ENCODE results near the gene STPG3.

The STPG3 gene

GRCh38 chr9:137293094-137293481, 42.0 kb downstream of the STPG3 start:
- no peak for DNase-seq
- H3K27me3 ChIP-seq (replicated peaks), result no peaks in the 10 kb centered on the region
- no peak for TF ChIP-seq CTCF (IDR thresholded peaks at IDR 0.05; ENCODE audit: low read depth, low read length, missing control alignments)
- H3K27ac ChIP-seq, result no peak overlapping the region
- no peaks in the 10 kb centered on the region for H3K36me3 ChIP-seq (replicated peaks)
- H3K4me3 ChIP-seq (ENCODE audit: low read depth, low read length), result no peak overlapping the region
- in situ Hi-C loops (cut with HindIII; ENCODE audit: low pct_ligation_motif_present, low sequenced_read_pairs), result no loop called here

GRCh38 chr9:137293482-137294090, 42.5 kb downstream of the STPG3 start:
- no peaks in the 10 kb centered on the region for H3K27me3 ChIP-seq (replicated peaks)
- no peak overlapping the region for H3K4me3 ChIP-seq (ENCODE audit: low read depth, low read length)
- in situ Hi-C loops (cut with HindIII; ENCODE audit: low pct_ligation_motif_present, low sequenced_read_pairs), result no loop called here
- TF ChIP-seq CTCF (IDR thresholded peaks at IDR 0.05; ENCODE audit: low read depth, low read length, missing control alignments), result no peak
- DNase-seq, result no peak
- H3K36me3 ChIP-seq (replicated peaks), result no peaks in the 10 kb centered on the region
- no peak overlapping the region for H3K27ac ChIP-seq

- peak; percentile 57 for DNase-seq
- H3K4me3 ChIP-seq (ENCODE audit: low read depth, low read length), result no peak overlapping the region
- H3K36me3 ChIP-seq (replicated peaks), result no peaks in the 10 kb centered on the region
- no peak overlapping the region for H3K27ac ChIP-seq
- TF ChIP-seq CTCF (IDR thresholded peaks at IDR 0.05; ENCODE audit: low read depth, low read length, missing control alignments), result no peak
- no peaks in the 10 kb centered on the region for H3K27me3 ChIP-seq (replicated peaks)
- in situ Hi-C loops (cut with HindIII; ENCODE audit: low pct_ligation_motif_present, low sequenced_read_pairs), result no loop called here
Observed at GRCh38 chr9:137294091-137294680, 43.1 kb downstream of the STPG3 start.

GRCh38 chr9:137294681-137295237, 43.7 kb downstream of the STPG3 start:
- H3K27me3 ChIP-seq (replicated peaks), result no peaks in the 10 kb centered on the region
- peak; percentile 65 for TF ChIP-seq CTCF (IDR thresholded peaks at IDR 0.05; ENCODE audit: low read depth, low read length, missing control alignments)
- no peaks in the 10 kb centered on the region for H3K36me3 ChIP-seq (replicated peaks)
- no peak overlapping the region for H3K4me3 ChIP-seq (ENCODE audit: low read depth, low read length)
- no peak for DNase-seq
- in situ Hi-C loops (cut with HindIII; ENCODE audit: low pct_ligation_motif_present, low sequenced_read_pairs), result no loop called here
- no peak overlapping the region for H3K27ac ChIP-seq

GRCh38 chr9:137295238-137295811, 44.2 kb downstream of the STPG3 start:
- Histone ChIP-seq H3K27me3 (replicated peaks) (no peaks in the 10 kb centered on the region), H3K4me3 (ENCODE audit: low read depth, low read length) (no peak overlapping the region), H3K36me3 (replicated peaks) (no peaks in the 10 kb centered on the region), H3K27ac (no peak overlapping the region)
- in situ Hi-C loops (cut with HindIII; ENCODE audit: low pct_ligation_motif_present, low sequenced_read_pairs), result no loop called here
- DNase-seq, result no peak
- peak; percentile 41 for TF ChIP-seq CTCF (IDR thresholded peaks at IDR 0.05; ENCODE audit: low read depth, low read length, missing control alignments)

All from brain microvascular endothelial cell (primary cell).